ENCODE results near the gene ERC1. TPM values are rescaled to one million over a fixed set of nuclear protein-coding genes. Genes with fewer than 3 reads are reported as not detected.

ERC1 gene
- total and polyA plus RNA-seq, 2 donors (not counting 1 experiment from before 2014, with no cell fraction given), result 19.7 to 34.5 TPM

- no peaks in the 10 kb centered on the region for H4K20me1 ChIP-seq (ENCODE audit: control insufficient read depth, extremely low read depth, insufficient read depth, low read length)
- no peaks in the 10 kb centered on the region for H3K36me3 ChIP-seq (ENCODE audit: control insufficient read depth, insufficient read depth, low read length)
- H3K27me3 ChIP-seq (ENCODE audit: control insufficient read depth, insufficient read depth, low read length), result no peaks in the 10 kb centered on the region
- H3K79me2 ChIP-seq (ENCODE audit: control insufficient read depth, insufficient read depth, low read length), result no peaks in the 10 kb centered on the region
- H3K4me3 ChIP-seq (replicated peaks in 1 of 4; ENCODE audit: control extremely low read depth in 1 of 4, insufficient read depth in 1 of 4, low read depth in 3 of 4, low read length in 4 of 4), result no peak overlapping the region
- no peak for DNase-seq (ENCODE audit: low read depth in 2 of 2)
- H3K27ac ChIP-seq (ENCODE audit: insufficient read depth, low read length), result no peak overlapping the region
- no peak overlapping the region for H3K9ac ChIP-seq (ENCODE audit: insufficient read depth, low read length)
- TF ChIP-seq CTCF (conservative IDR thresholded peaks at IDR 0.05 in 1 of 2, IDR thresholded peaks at IDR 0.05 in 1 of 2; ENCODE audit: low read depth in 1 of 2, low read length in 2 of 2) (no peak), EZH2 (IDR thresholded peaks at IDR 0.05; ENCODE audit: low read length, missing control alignments) (no peak)
- peaks cover 6% of the 10 kb centered on the region for H3K4me1 ChIP-seq (ENCODE audit: control insufficient read depth, extremely low read depth, insufficient read depth, low read length)
- H2AFZ ChIP-seq (ENCODE audit: low read length), result no peak overlapping the region
- H3K4me2 ChIP-seq (ENCODE audit: extremely low read depth, insufficient read depth, low read length), result no peak overlapping the region
- no peaks in the 10 kb centered on the region for H3K9me3 ChIP-seq (ENCODE audit: control insufficient read depth, insufficient read depth, low read depth, low read length)
Observed at GRCh38 chr12:1287446-1287975, 296.5 kb downstream of the ERC1 start.

- Histone ChIP-seq H4K20me1 (ENCODE audit: control insufficient read depth, extremely low read depth, insufficient read depth, low read length) (no peaks in the 10 kb centered on the region), H3K27ac (ENCODE audit: insufficient read depth, low read length) (no peak overlapping the region), H3K4me2 (ENCODE audit: extremely low read depth, insufficient read depth, low read length) (no peak overlapping the region), H3K27me3 (ENCODE audit: control insufficient read depth, insufficient read depth, low read length) (no peaks in the 10 kb centered on the region), H2AFZ (ENCODE audit: low read length) (no peak overlapping the region), H3K4me1 (ENCODE audit: control insufficient read depth, extremely low read depth, insufficient read depth, low read length) (peaks cover 2% of the 10 kb centered on the region), H3K36me3 (ENCODE audit: control insufficient read depth, insufficient read depth, low read length) (no peaks in the 10 kb centered on the region), H3K9ac (ENCODE audit: insufficient read depth, low read length) (no peak overlapping the region), H3K4me3 (replicated peaks in 1 of 4; ENCODE audit: control extremely low read depth in 1 of 4, insufficient read depth in 1 of 4, low read depth in 3 of 4, low read length in 4 of 4) (no peak overlapping the region), H3K9me3 (ENCODE audit: control insufficient read depth, insufficient read depth, low read depth, low read length) (no peaks in the 10 kb centered on the region), H3K79me2 (ENCODE audit: control insufficient read depth, insufficient read depth, low read length) (no peaks in the 10 kb centered on the region)
- no peak for TF ChIP-seq CTCF (conservative IDR thresholded peaks at IDR 0.05 in 1 of 2, IDR thresholded peaks at IDR 0.05 in 1 of 2; ENCODE audit: low read depth in 1 of 2, low read length in 2 of 2)
- no peak for TF ChIP-seq EZH2 (IDR thresholded peaks at IDR 0.05; ENCODE audit: low read length, missing control alignments)
- DNase-seq (ENCODE audit: low read depth in 2 of 2), result no peak
Observed at GRCh38 chr12:1288333-1288732, 297.3 kb downstream of the ERC1 start.

GRCh38 chr12:1289371-1290155 is 298.5 kb downstream of the ERC1 start:
- no peak for TF ChIP-seq CTCF (conservative IDR thresholded peaks at IDR 0.05 in 1 of 2, IDR thresholded peaks at IDR 0.05 in 1 of 2; ENCODE audit: low read depth in 1 of 2, low read length in 2 of 2)
- TF ChIP-seq EZH2 (IDR thresholded peaks at IDR 0.05; ENCODE audit: low read length, missing control alignments), result no peak
- Histone ChIP-seq H3K27me3 (ENCODE audit: control insufficient read depth, insufficient read depth, low read length) (no peaks in the 10 kb centered on the region), H3K27ac (ENCODE audit: insufficient read depth, low read length) (no peak overlapping the region), H4K20me1 (ENCODE audit: control insufficient read depth, extremely low read depth, insufficient read depth, low read length) (no peaks in the 10 kb centered on the region), H3K4me1 (ENCODE audit: control insufficient read depth, extremely low read depth, insufficient read depth, low read length) (no peaks in the 10 kb centered on the region), H3K79me2 (ENCODE audit: control insufficient read depth, insufficient read depth, low read length) (no peaks in the 10 kb centered on the region), H3K9ac (ENCODE audit: insufficient read depth, low read length) (no peak overlapping the region), H3K4me2 (ENCODE audit: extremely low read depth, insufficient read depth, low read length) (peak overlapping the region; percentile 45), H2AFZ (ENCODE audit: low read length) (no peak overlapping the region), H3K9me3 (ENCODE audit: control insufficient read depth, insufficient read depth, low read depth, low read length) (no peaks in the 10 kb centered on the region), H3K4me3 (replicated peaks in 1 of 4; ENCODE audit: control extremely low read depth in 1 of 4, insufficient read depth in 1 of 4, low read depth in 3 of 4, low read length in 4 of 4) (no peak overlapping the region), H3K36me3 (ENCODE audit: control insufficient read depth, insufficient read depth, low read length) (no peaks in the 10 kb centered on the region)
- no peak for DNase-seq (ENCODE audit: low read depth in 2 of 2)
